HepG2 (cell line): ENCODE data around the gene KRTAP19-1. TPM values are rescaled to one million over a fixed set of nuclear protein-coding genes. Genes with fewer than 3 reads are reported as not detected.

Experiments used
- ATAC-seq: fragments of 200-7000 bp; cut with Tn5 transposase; 3 replicates; pipeline ENCODE4 v1.9.1; 2020; ENCODE audit warnings: mild to moderate bottlenecking, moderate library complexity
- BruUV-seq: library from RNA; stranded (reverse); fragments of 400-500 nt; replicated peaks from 2 replicates; lab custom pipeline; 2021; lab: Mats Ljungman, UMichigan
- CTCF ChIA-PET: fragments of 300-600 bp; formaldehyde crosslinking; extraction: SDS; loops from one replicate; lab custom pipeline; 2021; ENCODE audit warnings: low total read pairs, inconsistent platforms, low intra/inter-chr PET ratio; lab: Yijun Ruan, JAX
- POLR2A ChIA-PET: fragments of 350-600 bp; sonication (Branson Sonifier 250); formaldehyde crosslinking; loops from one replicate; lab custom pipeline; 2020; ENCODE audit warnings: antibody characterized with exemption, inconsistent platforms; lab: Yijun Ruan, JAX
- DNase-seq: peaks from one replicate; pipeline ENCODE4 v3.0.0-alpha.2; 2015; ENCODE audit warnings: low spot score
- FAIRE-seq: peaks from 3 replicates; lab custom pipeline; 2011; peaks lifted over from hg19 to GRCh38; lab: Jason Lieb, UNC
- H2AFZ ChIP-seq: one replicate; pipeline ENCODE4 v1.6.1; 2011; ENCODE audit warnings: low read length, inconsistent platforms
- H3K27ac ChIP-seq: fragments of 300-600 bp; 3 replicates; pipeline ENCODE4 v1.8.0; 2011; ENCODE audit warnings: mixed run types, mild to moderate bottlenecking, mixed read lengths, low read length, inconsistent platforms; ENCODE audit not compliant: insufficient read depth; ENCODE audit errors: extremely low read length
- H3K27me3 ChIP-seq, 2 experiments: fragments of 200-600 bp in 1 of 2; 2 replicates in 1 of 2; 3 replicates in 1 of 2; pipeline versions ENCODE4 v1.6.0 to v1.8.0; 2011; ENCODE audit warnings: low read length in 2 of 2, mild to moderate bottlenecking in 2 of 2, moderate library complexity in 2 of 2, inconsistent platforms in 1 of 2; ENCODE audit not compliant: insufficient read depth in 2 of 2, control insufficient read depth in 1 of 2
- H3K36me3 ChIP-seq, 2 experiments: fragments of 200-600 bp in 1 of 2; replicated peaks in 1 of 2; 2 replicates in 1 of 2; 3 replicates in 1 of 2; pipeline versions ENCODE4 v1.5.1 to v1.8.0; 2011; ENCODE audit warnings: low read length in 2 of 2, inconsistent platforms in 1 of 2; ENCODE audit not compliant: insufficient read depth in 2 of 2, control insufficient read depth in 1 of 2
- H3K4me1 ChIP-seq: 2 replicates; pipeline ENCODE4 v1.5.1; 2012; ENCODE audit warnings: low read length, inconsistent platforms; ENCODE audit not compliant: insufficient read depth
- H3K4me2 ChIP-seq: 2 replicates; pipeline ENCODE4 v1.6.0; 2011; ENCODE audit warnings: low read depth, low read length, inconsistent platforms
- H3K4me3 ChIP-seq, 3 experiments: fragments of 200-600 bp in 1 of 3; sonication (generic), shearing (Covaris generic) in 1 of 3; replicated peaks in 1 of 3; 2 replicates each; pipeline ENCODE4 v1.5.1; 2011 to 2016; ENCODE audit warnings: low read length in 3 of 3, inconsistent platforms in 2 of 3, low read depth in 2 of 3, mild to moderate bottlenecking in 2 of 3, control low read depth in 1 of 3, mixed read lengths in 1 of 3; ENCODE audit not compliant: insufficient read depth in 1 of 3
- H3K79me2 ChIP-seq: one replicate; pipeline ENCODE4 v1.6.1; 2011; ENCODE audit warnings: low read length, inconsistent platforms; ENCODE audit not compliant: insufficient read depth
- H3K9ac ChIP-seq: 2 replicates; pipeline ENCODE4 v1.6.0; 2011; ENCODE audit warnings: mild to moderate bottlenecking, low read depth, low read length, inconsistent platforms; ENCODE audit not compliant: insufficient read depth
- H3K9me3 ChIP-seq: 2 replicates; pipeline ENCODE4 v1.5.1; 2012; ENCODE audit warnings: mild to moderate bottlenecking, low read length
- H4K20me1 ChIP-seq: 2 replicates; pipeline ENCODE4 v1.6.0; 2011; ENCODE audit warnings: inconsistent platforms, mild to moderate bottlenecking, low read length, moderate library complexity; ENCODE audit not compliant: insufficient read depth
- ARHGAP35 ChIP-seq: sonication (generic); formaldehyde crosslinking; IDR thresholded peaks from 2 replicates; pipeline ENCODE4 v1.9.0; 2022; ENCODE audit warnings: mild to moderate bottlenecking, inconsistent platforms, moderate library complexity, missing genetic modification reagents, borderline replicate concordance
- ATF7-NPFF ChIP-seq: sonication (generic); formaldehyde crosslinking; IDR thresholded peaks from 2 replicates; pipeline ENCODE4 v1.8.1; 2023; ENCODE audit warnings: mild to moderate bottlenecking, low read depth, missing genetic modification reagents, moderate library complexity
- CEBPG ChIP-seq: IDR thresholded peaks from 2 replicates; pipeline ENCODE4 v1.6.1; 2016
- MATR3 ChIP-seq: sonication (generic); formaldehyde crosslinking; IDR thresholded peaks from 2 replicates; pipeline ENCODE4 v1.4.0; 2020; ENCODE audit warnings: missing genetic modification reagents
- MIXL1 ChIP-seq: IDR thresholded peaks from 2 replicates; pipeline ENCODE4 v1.6.1; 2016
- PITX1 ChIP-seq: sonication (generic); formaldehyde crosslinking; IDR thresholded peaks from 2 replicates; pipeline ENCODE4 v1.5.1; 2020; ENCODE audit warnings: mild to moderate bottlenecking, missing genetic modification reagents
- SYNCRIP ChIP-seq: fragments of 200-400 bp; formaldehyde crosslinking; IDR thresholded peaks from 2 replicates; pipeline ENCODE4 v1.6.1; 2018; ENCODE audit warnings: mild to moderate bottlenecking, low read depth, low read length; ENCODE audit not compliant: insufficient read depth
- TBL1XR1 ChIP-seq: fragments of 150-350 bp; IDR thresholded peaks from 2 replicates; pipeline ENCODE4 v1.6.1; 2014; ENCODE audit warnings: borderline replicate concordance, low read length; ENCODE audit not compliant: partially characterized antibody
- ZNF24 ChIP-seq: fragments of 450-650 bp; IDR thresholded peaks from 2 replicates; pipeline ENCODE4 v1.6.1; 2017; ENCODE audit warnings: antibody characterized with exemption, mild to moderate bottlenecking
- ZNF256 ChIP-seq: sonication (generic); formaldehyde crosslinking; conservative IDR thresholded peaks from 2 replicates; pipeline ENCODE4 v1.4.0; 2020; ENCODE audit warnings: missing genetic modification reagents
- WGBS: methylation state at CpG from one replicate; pipeline ENCODE4 v1.1.6; 2017; ENCODE audit warnings: low lambda C conversion rate; 5-methylcytosine and 5-hydroxymethylcytosine counted together
- in situ Hi-C: cut with HindIII; loops from 2 replicates; pipeline ENCODE4 v1.10.0; 2017; ENCODE audit warnings: low pct_unique_long_range_greater_than_20kb; ENCODE audit not compliant: extremely low pct_ligation_motif_present
- intact Hi-C: fragments of 100-400 bp; cut with micrococcal nuclease; formaldehyde crosslinking; loops from one replicate; pipeline ENCODE4 v1.10.0; 2022; ENCODE audit not compliant: unreplicated experiment
- polyA plus RNA-seq, 8 experiments: library from polyadenylated mRNA; depleted of rRNA in 3 of 8; stranded (reverse) in 7 of 8; unstranded in 1 of 8; fragments of >200 nt; fragmentation: Illumina TruSeq in 4 of 8; extraction: Trizol in 4 of 8; gene quantifications; 2 replicates each; pipeline versions ENCODE4 v1.2.1 to v1.2.3, GENCODE V29; 2011 to 2016; ENCODE audit warnings: low read depth in 4 of 8, missing spikeins in 1 of 8, mixed read lengths in 1 of 8; ENCODE audit not compliant: insufficient read depth in 1 of 8
- total RNA-seq, 5 experiments: library from RNA; depleted of rRNA; stranded (reverse); fragments of >200 nt; fragmentation: Illumina TruSeq; extraction: Trizol; gene quantifications; 2 replicates each; pipeline ENCODE4 v1.2.3, GENCODE V29; 2016; ENCODE audit warnings: low read depth in 1 of 5
- TF ChIP-seq, protein P1 (sequence below): sonication (generic); formaldehyde crosslinking; IDR thresholded peaks from 2 replicates; pipeline ENCODE4 v1.4.0; 2020; ENCODE audit warnings: missing genetic modification reagents

The KRTAP19-1 gene
- total and polyA plus RNA-seq, 2 of the 13 experiments (the other 11 are each of a cell fraction or from before 2014, with no cell fraction given): not detected

DNA sequence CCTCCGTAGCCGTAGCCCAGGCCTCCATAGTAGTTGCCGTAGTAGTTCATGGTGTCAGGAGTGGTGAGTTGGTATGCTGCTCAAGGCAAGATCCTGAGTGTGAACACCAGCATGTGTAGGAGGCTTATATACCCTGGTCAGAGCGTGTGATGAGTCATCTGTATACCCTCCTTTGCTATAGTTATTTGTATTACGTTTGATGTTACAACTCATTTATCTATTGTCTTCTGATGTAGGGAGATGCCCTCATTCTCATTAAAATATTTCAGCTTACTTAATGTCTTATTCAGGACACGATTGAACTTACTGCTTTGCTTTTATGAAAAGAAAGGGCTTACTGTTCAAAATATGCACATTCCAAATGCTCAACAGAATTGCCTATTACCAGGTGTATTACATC lies 21.9 kb upstream of the KRTAP19-1 start, which contains the start of gene KRTAP19-5:
KRTAP19-5 (minus strand) TSS at position 101 of the 400 bp plus-strand sequence; CDS start at position 50, 51 bp downstream.
- ChIA-PET POLR2A (no interaction called here), CTCF (no interaction called here)
- no TSS peak for BruUV-seq
- Histone ChIP-seq H3K9me3 (peaks cover 92% of the 10 kb centered on the region), H3K4me2 (no peak within 1 kb of the TSS), H3K27me3 (no peaks in the 10 kb centered on the region), H3K79me2 (no peaks in the 10 kb centered on the region), H3K4me1 (no peaks in the 10 kb centered on the region), H3K36me3 (no peaks in the 10 kb centered on the region), H3K9ac (no peak within 1 kb of the TSS), H2AFZ (no peak within 1 kb of the TSS), H4K20me1 (no peaks in the 10 kb centered on the region), H3K4me3 (no peak within 1 kb of the TSS), H3K27ac (no peak within 1 kb of the TSS)
- intact Hi-C loops (no loop called here), in situ Hi-C loops (no loop called here)
- ATAC-seq (no peak), DNase-seq (no peak), FAIRE-seq (no peak)
- 3% methylated on average over 3 of the region's 6 CpGs for WGBS
- TF ChIP-seq, protein P1, sequence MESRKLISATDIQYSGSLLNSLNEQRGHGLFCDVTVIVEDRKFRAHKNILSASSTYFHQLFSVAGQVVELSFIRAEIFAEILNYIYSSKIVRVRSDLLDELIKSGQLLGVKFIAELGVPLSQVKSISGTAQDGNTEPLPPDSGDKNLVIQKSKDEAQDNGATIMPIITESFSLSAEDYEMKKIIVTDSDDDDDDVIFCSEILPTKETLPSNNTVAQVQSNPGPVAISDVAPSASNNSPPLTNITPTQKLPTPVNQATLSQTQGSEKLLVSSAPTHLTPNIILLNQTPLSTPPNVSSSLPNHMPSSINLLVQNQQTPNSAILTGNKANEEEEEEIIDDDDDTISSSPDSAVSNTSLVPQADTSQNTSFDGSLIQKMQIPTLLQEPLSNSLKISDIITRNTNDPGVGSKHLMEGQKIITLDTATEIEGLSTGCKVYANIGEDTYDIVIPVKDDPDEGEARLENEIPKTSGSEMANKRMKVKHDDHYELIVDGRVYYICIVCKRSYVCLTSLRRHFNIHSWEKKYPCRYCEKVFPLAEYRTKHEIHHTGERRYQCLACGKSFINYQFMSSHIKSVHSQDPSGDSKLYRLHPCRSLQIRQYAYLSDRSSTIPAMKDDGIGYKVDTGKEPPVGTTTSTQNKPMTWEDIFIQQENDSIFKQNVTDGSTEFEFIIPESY (CRISPR knock-in tag): no peak
- no peak for TF ChIP-seq ZNF256
- TF ChIP-seq TBL1XR1: no peak
- no peak for TF ChIP-seq PITX1 (CRISPR knock-in tag)
- no peak for TF ChIP-seq ATF7-NPFF (CRISPR knock-in tag)
- no peak for TF ChIP-seq ARHGAP35 (CRISPR knock-in tag)
- TF ChIP-seq ZNF24: no peak
- TF ChIP-seq MATR3 (CRISPR knock-in tag): no peak
- no peak for TF ChIP-seq MIXL1
- TF ChIP-seq SYNCRIP: no peak
- no peak for TF ChIP-seq CEBPG (CRISPR knock-in tag)
